Omental fat pad (tissue), 4 donors: ENCODE measurements around the gene PRKCQ. TPM values are rescaled to one million over a fixed set of nuclear protein-coding genes. Genes with fewer than 3 reads are reported as not detected.
"Not testable (repeated sequence)": the region's sequence is repeated elsewhere in the genome, so short reads cannot be mapped to it uniquely, and the experiment has no call there.

Experiments used
- ATAC-seq: fragments of 150-250 bp; one replicate; pipeline ENCODE4 v1.9.1; 2016; ENCODE audit warnings: mild to moderate bottlenecking, moderate library complexity; ENCODE audit not compliant: low FRiP score
- DNase-seq: peaks from one replicate; pipeline ENCODE4 v3.0.0-alpha.2; 2019; ENCODE audit warnings: low spot score
- CTCF ChIP-seq, 3 donors: fragments of 450-650 bp; IDR thresholded peaks; one replicate each; pipeline ENCODE4 v1.5.1; 2016 to 2017; ENCODE audit warnings: antibody characterized with exemption in 3 of 3, mild to moderate bottlenecking in 3 of 3, moderate library complexity in 2 of 3
- total RNA-seq, 4 donors: library from RNA; depleted of rRNA; stranded (reverse); fragments of >200 nt; gene quantifications; one replicate each; pipeline ENCODE4 v1.1.0, GENCODE V29; 2016

Gene PRKCQ
- total RNA-seq, 4 donors from 2014 or later = 0.56 to 1.9 (median 0.86) TPM

GRCh38 chr10:6589287-6590094 is 9.4 kb upstream of the PRKCQ start:
- no peak for DNase-seq
- no peak for TF ChIP-seq CTCF (IDR thresholded peaks at IDR 0.05)
- ATAC-seq = no peak

GRCh38 chr10:6588845-6589244 is 8.8 kb upstream of the PRKCQ start:
- no peak for TF ChIP-seq CTCF (IDR thresholded peaks at IDR 0.05)
- DNase-seq (no peak), ATAC-seq (no peak)

GRCh38 chr10:6588082-6588481 is 8.0 kb upstream of the PRKCQ start:
- TF ChIP-seq CTCF (IDR thresholded peaks at IDR 0.05) = no peak
- DNase-seq = no peak
- ATAC-seq = no peak

GRCh38 chr10:6586501-6586900 is 6.4 kb upstream of the PRKCQ start:
- ATAC-seq (no peak), DNase-seq (no peak)
- TF ChIP-seq CTCF (IDR thresholded peaks at IDR 0.05) = no peak

- DNase-seq (no peak), ATAC-seq (no peak)
- TF ChIP-seq CTCF (IDR thresholded peaks at IDR 0.05) = no peak
Measured at GRCh38 chr10:6583447-6583846, 3.4 kb upstream of the PRKCQ start.

- DNase-seq, ATAC-seq: not testable (repeated sequence)
Measured at GRCh38 chr10:6582913-6583312, 2.8 kb upstream of the PRKCQ start.

- no peak for DNase-seq
- ATAC-seq = no peak
- TF ChIP-seq CTCF (IDR thresholded peaks at IDR 0.05) = no peak
Measured at GRCh38 chr10:6582298-6582697, 2.2 kb upstream of the PRKCQ start.
